ENCODE data around the gene TFF3. TPM values are rescaled to one million over a fixed set of nuclear protein-coding genes. Genes with fewer than 3 reads are reported as not detected.

The TFF3 gene
- total RNA-seq, 4 donors from 2014 or later = 178 to 1,063 (median 636) TPM

DNA sequence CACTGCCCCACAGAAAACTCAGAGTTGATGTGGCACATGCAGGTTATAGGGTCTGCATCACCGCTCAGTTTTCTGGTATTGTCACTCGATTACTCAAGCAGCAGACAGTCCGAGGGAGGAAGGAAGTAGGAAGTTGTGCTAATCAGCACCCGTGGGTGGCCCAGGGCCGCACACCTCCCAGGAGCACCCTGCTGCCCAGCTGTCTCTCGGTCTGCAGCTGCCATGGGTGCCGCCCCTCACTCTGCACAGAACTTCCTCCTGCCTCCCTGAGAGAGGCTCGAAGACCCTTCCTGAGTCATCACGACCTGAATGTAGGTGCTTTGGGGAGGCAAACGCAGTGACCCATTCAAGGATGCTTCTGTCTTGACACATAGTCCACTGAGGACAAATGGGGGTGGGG, 4.2 kb upstream of the TFF3 start:
- TF ChIP-seq, protein P1, sequence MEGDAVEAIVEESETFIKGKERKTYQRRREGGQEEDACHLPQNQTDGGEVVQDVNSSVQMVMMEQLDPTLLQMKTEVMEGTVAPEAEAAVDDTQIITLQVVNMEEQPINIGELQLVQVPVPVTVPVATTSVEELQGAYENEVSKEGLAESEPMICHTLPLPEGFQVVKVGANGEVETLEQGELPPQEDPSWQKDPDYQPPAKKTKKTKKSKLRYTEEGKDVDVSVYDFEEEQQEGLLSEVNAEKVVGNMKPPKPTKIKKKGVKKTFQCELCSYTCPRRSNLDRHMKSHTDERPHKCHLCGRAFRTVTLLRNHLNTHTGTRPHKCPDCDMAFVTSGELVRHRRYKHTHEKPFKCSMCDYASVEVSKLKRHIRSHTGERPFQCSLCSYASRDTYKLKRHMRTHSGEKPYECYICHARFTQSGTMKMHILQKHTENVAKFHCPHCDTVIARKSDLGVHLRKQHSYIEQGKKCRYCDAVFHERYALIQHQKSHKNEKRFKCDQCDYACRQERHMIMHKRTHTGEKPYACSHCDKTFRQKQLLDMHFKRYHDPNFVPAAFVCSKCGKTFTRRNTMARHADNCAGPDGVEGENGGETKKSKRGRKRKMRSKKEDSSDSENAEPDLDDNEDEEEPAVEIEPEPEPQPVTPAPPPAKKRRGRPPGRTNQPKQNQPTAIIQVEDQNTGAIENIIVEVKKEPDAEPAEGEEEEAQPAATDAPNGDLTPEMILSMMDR (IDR thresholded peaks at IDR 0.05) = no peak
- TF ChIP-seq POLR2A (IDR thresholded peaks at IDR 0.05) = no peak
- Histone ChIP-seq H3K4me1 (peaks cover 0 to 14% (median 4%) of the 10 kb centered on the region in 4 donors), H3K4me3 (no peak overlapping the region), H3K36me3 (no peaks in the 10 kb centered on the region), H3K27me3 (no peaks in the 10 kb centered on the region), H3K9me3 (no peaks in the 10 kb centered on the region), H3K27ac (peak overlapping the region in 2 of 4 donors; percentile 8 to 52)
- DNase-seq = peak in 2 of 3 donors; percentile 32 to 69

DNA sequence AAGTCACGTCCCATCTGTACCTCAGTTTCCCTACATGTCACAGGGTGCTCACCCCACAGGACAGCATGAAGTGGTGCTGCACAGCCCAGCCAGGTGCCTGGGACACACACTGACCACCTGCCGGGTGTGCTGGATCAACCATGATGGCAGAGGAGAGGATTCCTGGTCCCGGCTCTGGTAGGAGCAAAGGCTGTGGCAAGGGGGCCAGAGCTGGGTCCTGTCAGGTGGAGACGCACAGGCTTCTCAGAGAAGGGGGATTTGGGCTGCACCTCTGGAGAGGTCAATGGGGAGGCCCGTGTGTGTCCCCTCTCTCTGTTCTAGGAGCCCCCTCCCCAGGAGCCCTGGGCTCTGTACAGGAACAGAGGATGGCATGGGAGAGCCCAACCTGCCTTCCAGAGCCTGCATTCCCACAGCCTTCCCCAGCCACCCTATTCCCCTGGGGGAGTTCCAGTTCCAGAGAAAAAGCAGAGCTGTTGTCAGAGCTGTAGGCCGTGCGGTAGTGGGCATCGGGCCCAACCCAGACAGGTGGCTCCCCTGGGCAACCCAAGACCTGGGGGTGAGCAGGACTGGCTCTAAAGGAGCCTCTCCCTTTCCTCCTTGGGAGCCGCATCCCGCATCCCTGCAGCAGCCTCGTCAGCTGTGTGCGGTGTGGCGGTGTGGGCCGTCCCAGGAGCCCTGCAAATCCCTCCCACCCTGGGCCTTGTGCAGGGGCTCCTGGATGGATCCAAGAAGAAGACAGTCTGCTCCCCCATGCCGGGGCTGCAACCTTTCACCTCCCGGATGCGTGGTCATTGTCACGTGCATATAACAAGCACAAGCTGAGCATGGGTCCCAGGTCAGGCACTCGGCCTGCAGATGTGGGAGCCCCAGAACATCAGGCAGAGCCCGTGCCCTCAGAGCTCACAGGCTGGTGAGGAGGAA, 2.9 kb upstream of the TFF3 start:
- Histone ChIP-seq H3K27me3 (no peaks in the 10 kb centered on the region), H3K9me3 (no peaks in the 10 kb centered on the region), H3K27ac (peak overlapping the region in 3 of 4 donors; percentile 68 to 91 (median 91)), H3K36me3 (no peaks in the 10 kb centered on the region), H3K4me1 (peaks cover 0 to 26% (median 6%) of the 10 kb centered on the region in 4 donors), H3K4me3 (peak overlapping the region in 2 of 4 donors; percentile 25 to 28)
- no peak for TF ChIP-seq POLR2A (IDR thresholded peaks at IDR 0.05)
- TF ChIP-seq, protein P1 (IDR thresholded peaks at IDR 0.05) = no peak
- DNase-seq = peak in 2 of 3 donors; percentile 41 to 51

DNA sequence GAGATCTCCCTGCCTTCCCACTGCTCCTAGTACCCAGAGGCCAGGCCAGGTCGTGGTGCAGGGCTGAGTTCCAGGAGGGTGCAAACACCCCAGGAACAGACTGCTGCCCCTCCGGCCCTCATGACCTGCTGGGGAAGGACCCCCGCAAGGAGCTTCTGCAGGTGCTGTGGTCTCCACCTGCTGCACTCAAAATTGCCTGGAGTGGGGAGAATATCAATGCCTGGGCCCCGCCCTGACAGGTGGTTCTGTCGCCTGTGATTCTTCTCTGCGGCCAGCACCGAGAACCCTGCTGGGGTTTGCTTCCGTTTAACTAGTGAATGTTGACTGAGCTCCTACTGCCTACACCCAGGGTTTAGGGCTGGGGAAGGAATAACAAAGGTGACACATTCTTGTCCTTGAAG, 2.1 kb upstream of the TFF3 start:
- Histone ChIP-seq H3K36me3 (no peaks in the 10 kb centered on the region), H3K4me3 (peak overlapping the region in 2 of 4 donors; percentile 25 to 28), H3K27ac (peak overlapping the region in 3 of 4 donors; percentile 68 to 91 (median 91)), H3K27me3 (no peaks in the 10 kb centered on the region), H3K9me3 (no peaks in the 10 kb centered on the region), H3K4me1 (peaks cover 0 to 26% (median 6%) of the 10 kb centered on the region in 4 donors)
- peak in 2 of 3 donors; percentile 63 to 75 for DNase-seq
- TF ChIP-seq, protein P1 (IDR thresholded peaks at IDR 0.05) = no peak
- TF ChIP-seq POLR2A (IDR thresholded peaks at IDR 0.05) = no peak

GRCh38 chr21:42316891-42317290, 1.7 kb upstream of the TFF3 start:
- Histone ChIP-seq H3K27me3 (no peaks in the 10 kb centered on the region), H3K4me1 (peaks cover 0 to 29% (median 6%) of the 10 kb centered on the region in 4 donors), H3K27ac (peak overlapping the region in 3 of 4 donors; percentile 68 to 91 (median 91)), H3K9me3 (no peaks in the 10 kb centered on the region), H3K4me3 (peak overlapping the region in 2 of 4 donors; percentile 25 to 28), H3K36me3 (no peaks in the 10 kb centered on the region)
- peak in 2 of 3 donors; percentile 91 to 92 for DNase-seq
- TF ChIP-seq, protein P1 (IDR thresholded peaks at IDR 0.05) = peak in 3 of 6 experiments; percentile 43 to 57 (median 53)
- peak; percentile 77 to 88 for TF ChIP-seq POLR2A (IDR thresholded peaks at IDR 0.05)

- DNase-seq = peak in 1 of 3 donors; percentile 65
- H3K27me3 ChIP-seq = no peaks in the 10 kb centered on the region
- no peaks in the 10 kb centered on the region for H3K9me3 ChIP-seq
- peaks cover 0 to 37% (median 6%) of the 10 kb centered on the region in 4 donors for H3K4me1 ChIP-seq
- peak in 1 of 2 donors; percentile 6 for TF ChIP-seq POLR2A (IDR thresholded peaks at IDR 0.05)
- TF ChIP-seq, protein P1 (IDR thresholded peaks at IDR 0.05) = no peak
- no peaks in the 10 kb centered on the region for H3K36me3 ChIP-seq
- peak overlapping the region in 3 of 4 donors; percentile 68 to 92 (median 91) for H3K27ac ChIP-seq
- peak overlapping the region in 2 of 4 donors; percentile 45 to 47 for H3K4me3 ChIP-seq
These were observed 453 bp downstream of the TFF3 start for GRCh38 chr21:42314616-42315295.

Data from Peyer's patch (tissue), 4 donors.